NCI-H446 treated with DMSO at 0.1 percent for 48 hours (cell line): ENCODE measurements around the gene HOXD11.

Source experiments
- DNase-seq: peaks from one replicate; lab custom pipeline; 2025; lab: John Stamatoyannopoulos, UW

HOXD11 gene

GRCh38 chr2:176093145-176093897 is 13.8 kb upstream of the HOXD11 start:
- no peak for DNase-seq

GRCh38 chr2:176093898-176094249 is 13.2 kb upstream of the HOXD11 start:
- no peak for DNase-seq

- no peak for DNase-seq
These were observed 12.7 kb upstream of the HOXD11 start for GRCh38 chr2:176094349-176094748.

- no peak for DNase-seq
These were observed 11.7 kb upstream of the HOXD11 start for GRCh38 chr2:176095421-176095820.

DNA sequence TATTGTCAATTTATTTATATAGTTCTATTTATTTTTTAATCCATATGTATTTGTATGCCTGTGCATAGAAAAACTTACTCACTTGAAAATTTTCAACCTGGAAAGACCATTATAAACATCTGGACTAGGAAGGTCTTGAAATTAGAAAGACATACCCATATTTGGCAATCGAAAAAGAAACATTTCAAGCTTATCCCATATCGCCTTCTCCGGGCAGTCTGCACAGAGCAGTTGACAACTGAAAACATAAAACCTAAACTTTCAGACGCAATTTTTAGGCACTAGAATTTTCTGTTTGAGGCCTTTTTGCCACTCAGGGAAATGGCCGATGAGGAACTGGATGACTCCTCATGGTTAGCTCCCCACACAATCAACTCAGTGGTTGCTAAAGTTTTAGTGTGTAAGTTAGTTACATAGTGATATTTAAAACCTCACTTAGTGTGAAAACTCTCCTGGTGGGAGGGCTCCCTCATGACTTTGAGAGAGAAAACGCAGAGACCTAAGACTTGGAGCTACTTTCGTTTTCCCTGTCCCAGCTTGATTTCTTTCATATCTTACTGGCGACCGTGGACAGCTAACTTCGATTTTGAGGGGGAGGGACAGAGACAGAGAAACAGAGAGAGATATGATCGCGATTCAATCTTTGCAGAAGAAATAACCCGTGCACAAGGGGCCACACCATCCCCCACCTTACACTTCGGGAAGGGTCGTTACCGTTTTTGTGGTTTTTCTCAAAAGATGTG is 10.7 kb upstream of the HOXD11 start:
- no peak for DNase-seq

DNA sequence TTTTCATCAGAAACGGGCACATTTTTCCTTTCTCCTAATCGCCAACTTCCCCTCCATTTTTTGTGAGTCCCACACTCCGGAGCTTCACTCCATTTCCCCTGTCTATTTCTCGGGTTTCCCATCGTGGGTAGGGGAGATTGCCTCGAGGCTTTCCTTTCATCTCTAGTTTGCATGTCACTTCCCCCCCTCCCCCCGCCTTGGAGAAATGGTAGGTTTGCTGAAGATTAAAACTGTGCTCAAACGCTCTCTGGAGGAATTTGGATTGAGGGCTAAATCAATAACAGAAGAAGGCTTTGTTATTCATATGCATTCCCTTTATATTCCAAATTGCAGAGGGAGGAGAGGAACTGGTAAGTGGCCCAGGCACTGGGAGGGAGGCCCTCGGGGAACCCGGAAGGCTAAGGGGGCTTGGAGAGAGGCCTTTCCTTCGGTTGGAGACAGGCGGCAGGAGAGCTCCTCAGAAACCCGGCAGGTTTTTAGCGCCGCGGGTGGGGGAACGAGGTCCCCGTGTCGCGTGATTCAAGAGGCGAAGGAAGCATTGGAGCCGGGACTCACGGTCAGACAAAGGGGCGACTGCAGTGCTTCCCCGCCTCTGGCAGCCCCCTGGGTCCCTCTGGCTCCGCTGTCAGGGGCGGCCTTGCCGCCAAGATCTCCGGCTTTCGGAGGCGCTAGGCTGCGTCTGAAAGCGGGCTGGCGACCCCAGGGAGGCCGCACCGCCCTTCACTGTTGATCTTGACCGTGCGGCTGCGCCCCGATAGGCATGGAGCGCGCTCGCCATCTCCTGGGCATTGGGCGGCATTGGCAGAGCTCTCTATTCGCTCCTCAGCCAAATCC is 9.9 kb upstream of the HOXD11 start:
- DNase-seq = peak; percentile 23

DNA sequence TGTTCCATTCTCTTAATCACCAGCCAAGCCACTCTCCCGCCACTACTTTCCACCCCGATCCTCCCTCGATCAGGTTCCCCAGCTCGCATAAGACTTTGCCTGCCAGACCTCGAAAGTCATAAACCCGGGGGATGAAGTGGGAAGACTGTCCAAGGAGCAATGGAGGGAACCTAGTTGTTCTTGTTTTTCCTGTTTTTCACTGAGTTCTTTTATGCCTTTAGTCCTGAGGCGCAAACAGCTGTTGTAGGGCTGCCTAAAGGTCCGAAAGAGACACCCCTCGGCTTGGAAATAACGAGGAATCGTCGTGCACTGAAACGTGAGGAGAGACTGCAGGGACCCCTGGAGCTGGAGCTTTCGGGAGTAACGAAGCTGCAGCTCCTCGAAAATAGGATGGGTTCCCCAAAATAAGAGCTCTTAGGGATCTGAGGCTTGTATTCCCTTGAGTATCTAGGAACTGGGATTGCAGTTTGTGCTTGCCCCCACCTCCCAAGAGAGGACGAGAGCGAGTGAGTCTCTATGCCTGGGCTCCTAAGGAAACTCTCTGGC is 9.2 kb upstream of the HOXD11 start:
- DNase-seq = no peak

DNA sequence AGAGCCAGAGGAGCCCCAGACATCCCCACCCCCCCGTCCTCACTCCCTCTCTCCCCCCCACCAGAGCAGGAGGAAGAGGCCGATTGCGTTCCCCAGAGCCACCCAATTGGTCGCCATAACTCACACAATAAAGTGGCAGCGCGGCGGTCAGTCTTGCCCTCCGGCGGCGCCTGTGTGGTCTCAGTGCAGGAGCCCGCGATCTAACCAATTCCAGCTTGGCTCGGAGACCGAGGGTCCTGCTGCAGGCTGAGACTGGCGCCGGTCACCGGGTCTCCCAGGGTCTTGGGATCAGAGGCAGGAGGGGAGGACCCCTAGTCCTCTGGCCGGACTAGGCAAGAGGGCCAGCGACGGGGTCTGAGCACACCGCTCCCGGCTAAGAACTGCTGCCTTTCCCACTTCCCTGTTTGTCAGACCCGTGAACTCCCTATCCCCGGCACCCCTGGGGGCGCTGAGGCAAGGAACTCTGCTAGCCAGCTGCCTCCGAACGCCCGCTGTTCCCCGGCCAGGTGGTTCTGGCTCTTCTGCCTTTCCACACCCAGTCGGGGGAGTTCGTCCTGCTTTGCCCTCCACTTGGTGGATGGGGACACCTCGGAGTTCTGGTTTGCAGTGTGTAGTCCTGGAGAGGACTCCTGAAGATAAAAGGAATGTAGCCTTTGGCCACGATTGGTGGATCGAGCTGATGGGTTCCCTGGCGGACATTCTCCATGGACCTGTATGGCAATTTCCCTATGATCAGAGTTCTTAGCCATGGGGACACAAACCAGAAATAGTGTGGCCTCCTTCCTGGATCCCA is 8.5 kb upstream of the HOXD11 start:
- DNase-seq = no peak

- no peak for DNase-seq
These were observed 7.8 kb upstream of the HOXD11 start for GRCh38 chr2:176099159-176099727.

- DNase-seq = no peak
These were observed 7.1 kb upstream of the HOXD11 start, which contains the start of gene HOXD12 for GRCh38 chr2:176099728-176100546. TSS of gene HOXD12 (plus strand) at chr2:176099795. CDS start at chr2:176099802, 7 bp downstream.

- no peak for DNase-seq
These were observed 6.4 kb upstream of the HOXD11 start for GRCh38 chr2:176100547-176101140.

DNA sequence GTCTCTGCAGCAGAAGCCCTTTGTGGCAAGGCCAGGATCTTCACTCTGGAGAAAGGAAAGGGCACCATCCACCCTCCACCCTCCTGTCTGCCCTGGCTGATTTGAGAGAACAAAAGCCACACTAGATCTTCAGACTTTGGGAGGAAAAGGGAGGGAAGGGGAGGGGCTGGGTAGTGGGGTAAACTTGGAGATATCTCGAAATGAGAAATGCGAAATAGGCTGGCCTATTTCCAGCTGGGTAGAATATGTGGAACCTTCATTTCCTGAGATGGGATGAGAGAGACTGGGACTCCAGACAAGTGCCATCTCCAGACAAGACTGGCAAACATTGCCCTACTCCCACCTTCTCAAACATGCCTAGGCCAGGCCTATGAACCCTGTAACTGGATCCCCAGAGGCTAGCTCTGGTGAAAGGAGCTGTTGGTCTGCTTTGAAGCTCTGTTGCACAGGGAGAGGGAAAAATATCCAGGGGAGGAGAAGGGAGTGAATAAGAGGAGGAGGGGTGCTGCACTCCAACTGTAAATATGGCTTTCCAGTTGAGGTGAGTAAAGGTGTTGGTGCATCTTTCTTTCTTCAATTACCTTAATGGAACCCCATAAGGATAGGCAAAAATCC is 5.8 kb upstream of the HOXD11 start:
- DNase-seq = no peak

DNA sequence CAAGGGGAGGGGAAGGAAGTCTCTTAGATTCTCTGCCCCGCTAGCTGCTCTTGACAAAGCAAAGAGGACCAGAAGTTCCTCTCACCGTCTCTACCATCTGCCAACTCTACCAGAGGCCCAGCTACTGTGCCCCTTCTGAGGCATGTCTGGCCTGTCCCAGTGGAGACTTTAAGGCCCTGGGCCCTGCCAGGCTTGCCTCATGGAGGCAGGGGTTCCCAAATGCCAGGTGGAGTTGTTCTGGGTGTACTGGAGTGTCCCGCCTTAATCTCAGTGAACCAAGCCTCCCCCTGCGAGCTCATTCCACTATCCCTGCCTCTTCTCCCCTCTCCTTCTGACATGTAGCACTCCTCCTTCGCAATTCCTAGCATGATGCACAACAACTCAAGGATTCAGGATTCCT is 5.2 kb upstream of the HOXD11 start:
- no peak for DNase-seq

GRCh38 chr2:176102309-176102866 is 4.7 kb upstream of the HOXD11 start:
- DNase-seq = no peak

GRCh38 chr2:176103194-176103593 is 3.9 kb upstream of the HOXD11 start:
- no peak for DNase-seq

GRCh38 chr2:176103742-176104315 is 3.3 kb upstream of the HOXD11 start:
- no peak for DNase-seq

DNA sequence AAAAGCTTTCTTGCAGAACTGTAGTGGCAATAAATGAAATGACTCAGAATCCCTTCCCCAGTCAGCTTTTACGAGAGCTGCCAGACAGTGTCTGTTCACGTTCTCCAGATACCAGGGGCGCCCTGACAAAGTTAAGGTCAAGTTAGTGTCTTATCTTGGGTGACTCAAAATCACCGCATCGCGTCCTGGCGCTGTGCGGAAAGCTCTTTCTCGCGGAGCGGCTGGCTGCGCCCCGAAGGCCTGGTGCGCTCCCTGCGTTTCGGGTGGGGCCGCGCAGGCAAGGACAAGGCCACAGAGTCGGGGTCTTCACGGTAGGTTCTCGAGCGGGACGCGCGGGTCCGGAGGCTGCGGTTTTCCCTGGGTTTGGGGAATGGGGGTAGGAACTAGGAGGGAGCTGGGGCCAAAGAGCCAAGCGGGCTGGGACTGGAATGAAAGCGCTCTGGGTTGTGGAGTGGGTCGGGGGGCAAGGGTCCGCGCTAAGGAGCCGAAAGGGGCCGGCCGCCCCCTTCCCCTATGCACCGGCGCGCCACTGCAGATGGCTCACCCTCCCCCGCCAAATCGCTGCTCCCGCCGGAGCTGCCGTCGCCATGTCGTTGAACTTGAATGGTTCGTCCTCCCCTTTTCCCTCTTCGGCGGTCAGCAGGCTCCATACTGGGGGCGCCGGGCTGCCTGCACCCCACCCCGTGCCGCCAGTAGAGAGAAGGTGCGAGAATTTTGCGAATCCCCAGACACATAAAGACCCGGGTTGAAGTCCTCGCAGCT is 2.6 kb upstream of the HOXD11 start:
- no peak for DNase-seq
